SJSA1 (cell line): Measurements from ENCODE around the gene NUTM2A. TPM values are rescaled to one million over a fixed set of nuclear protein-coding genes. Genes with fewer than 3 reads are reported as not detected.
"Not testable (repeated sequence)": the region's sequence is repeated elsewhere in the genome, so short reads cannot be mapped to it uniquely, and the experiment has no call there.

Experiments
- DNase-seq, 2 experiments: peaks; one replicate each; pipeline ENCODE4 v3.0.0-alpha.2; 2015 to 2020; ENCODE audit warnings: low spot score in 2 of 2, low read depth in 1 of 2
- H3K27ac ChIP-seq: fragments of 250-450 bp; sonication (Bioruptor Pico); 2 replicates; pipeline ENCODE4 v1.5.1; 2020; ENCODE audit warnings: mild to moderate bottlenecking, moderate library complexity
- H3K27me3 ChIP-seq: fragments of 250-450 bp; sonication (Bioruptor Pico); replicated peaks from 2 replicates; pipeline ENCODE4 v1.5.1; 2020; ENCODE audit warnings: mild to moderate bottlenecking, moderate library complexity
- H3K36me3 ChIP-seq: fragments of 250-450 bp; sonication (Bioruptor Pico); 2 replicates; pipeline ENCODE4 v1.5.1; 2020; ENCODE audit warnings: mild to moderate bottlenecking
- H3K4me1 ChIP-seq: fragments of 250-450 bp; sonication (Bioruptor Pico); replicated peaks from 2 replicates; pipeline ENCODE4 v1.6.1; 2021; ENCODE audit warnings: mild to moderate bottlenecking
- H3K4me3 ChIP-seq: fragments of 250-450 bp; sonication (Bioruptor Pico); 2 replicates; pipeline ENCODE4 v1.5.1; 2020; ENCODE audit warnings: mild to moderate bottlenecking
- H3K9me3 ChIP-seq: fragments of 250-450 bp; sonication (Bioruptor Pico); replicated peaks from 2 replicates; pipeline ENCODE4 v1.5.1; 2020; ENCODE audit warnings: mild to moderate bottlenecking
- total RNA-seq: library from RNA; depleted of rRNA; stranded (reverse); fragments of >200 nt; shearing (Covaris generic); gene quantifications from 2 replicates; pipeline ENCODE4 v1.2.3, GENCODE V29; 2014; rRNA removed

NUTM2A gene
- total RNA-seq, 1 experiment from 2014 or later, result 1.1 TPM

DNA sequence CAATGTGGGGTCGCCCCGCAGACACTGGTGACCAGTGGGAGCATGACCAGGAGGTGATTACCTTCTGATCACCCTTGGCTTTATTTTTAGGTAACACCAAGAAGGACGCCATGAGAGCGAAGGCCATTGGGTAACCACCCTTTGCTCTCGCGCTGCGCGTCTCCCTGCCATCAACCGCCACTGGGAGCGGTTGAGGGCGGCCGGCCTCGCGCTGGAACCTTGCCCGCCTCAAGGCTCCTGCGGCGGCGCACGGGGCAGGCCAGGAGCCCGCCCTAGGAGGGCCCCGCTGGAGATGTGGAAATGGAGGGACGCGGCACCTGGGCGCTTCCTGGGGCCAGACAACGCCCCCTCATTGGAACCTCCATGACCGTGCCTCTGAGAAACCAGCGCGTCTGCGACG lies 2.5 kb upstream of the NUTM2A start:
- H3K27ac ChIP-seq, H3K4me1 ChIP-seq, H3K27me3 ChIP-seq, DNase-seq, H3K4me3 ChIP-seq, H3K36me3 ChIP-seq, H3K9me3 ChIP-seq: not testable (repeated sequence)

DNA sequence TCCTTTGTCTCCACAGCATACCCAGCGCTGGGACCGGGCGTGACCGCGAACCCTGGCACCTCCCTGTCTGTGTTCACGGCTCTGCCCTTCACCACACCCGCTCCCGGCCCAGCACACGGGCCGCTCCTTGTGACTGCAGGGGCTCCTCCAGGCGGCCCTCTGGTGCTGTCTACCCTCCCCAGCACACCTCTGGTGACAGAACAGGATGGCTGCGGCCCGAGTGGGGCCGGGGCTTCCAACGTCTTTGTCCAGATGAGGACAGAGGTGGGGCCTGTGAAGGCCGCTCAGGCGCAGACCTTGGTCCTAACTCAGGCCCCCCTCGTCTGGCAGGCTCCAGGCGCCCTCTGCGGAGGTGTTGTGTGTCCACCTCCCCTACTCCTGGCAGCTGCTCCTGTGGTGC lies 3.0 kb downstream of the NUTM2A start:
- not testable (repeated sequence) for H3K27ac ChIP-seq, H3K9me3 ChIP-seq, H3K4me3 ChIP-seq, H3K36me3 ChIP-seq, H3K27me3 ChIP-seq, DNase-seq, H3K4me1 ChIP-seq

DNA sequence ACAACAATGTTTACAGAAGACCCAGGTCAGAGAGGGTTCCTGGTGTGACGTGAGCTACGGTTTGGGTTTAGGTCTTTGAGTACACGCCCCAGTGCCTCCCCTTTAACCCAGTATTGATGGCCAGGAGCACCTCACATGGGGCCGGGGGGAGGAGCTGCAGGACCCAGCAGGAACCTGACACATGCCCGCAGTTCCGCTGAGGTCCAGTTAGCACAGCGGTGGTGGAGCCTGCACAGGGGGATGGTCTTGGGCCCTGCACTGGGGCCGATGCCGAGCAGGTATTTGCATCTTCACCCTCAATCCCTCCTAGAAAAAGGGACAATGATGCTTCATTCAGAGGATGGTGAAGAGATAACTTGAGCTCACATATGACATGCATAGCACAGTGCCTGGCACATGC lies 4.0 kb downstream of the NUTM2A start:
- H3K36me3 ChIP-seq, H3K9me3 ChIP-seq, H3K4me1 ChIP-seq, H3K4me3 ChIP-seq, H3K27me3 ChIP-seq, DNase-seq, H3K27ac ChIP-seq: not testable (repeated sequence)

DNA sequence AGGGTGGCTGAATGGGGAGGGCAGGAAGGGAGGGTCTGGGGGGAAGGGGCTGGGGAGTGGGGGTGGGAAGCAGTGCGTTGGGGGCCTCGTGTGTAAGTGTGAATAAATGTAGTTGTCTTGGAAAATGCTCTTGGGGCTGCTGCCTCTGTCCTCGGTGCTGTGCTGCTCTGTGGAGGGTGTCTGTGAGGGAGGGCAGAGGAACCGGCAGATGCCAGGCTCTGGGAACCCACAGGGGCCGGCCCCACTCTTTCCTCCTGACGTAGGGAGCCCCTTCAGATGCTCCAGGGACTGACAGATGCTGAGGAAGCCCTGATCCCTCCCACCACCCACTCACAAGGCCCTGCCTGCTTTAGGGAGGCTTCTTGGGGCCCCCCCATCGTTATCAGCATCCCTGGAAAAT lies 9.6 kb downstream of the NUTM2A start:
- H3K4me3 ChIP-seq, H3K9me3 ChIP-seq, H3K27ac ChIP-seq, DNase-seq, H3K4me1 ChIP-seq, H3K27me3 ChIP-seq, H3K36me3 ChIP-seq: not testable (repeated sequence)

DNA sequence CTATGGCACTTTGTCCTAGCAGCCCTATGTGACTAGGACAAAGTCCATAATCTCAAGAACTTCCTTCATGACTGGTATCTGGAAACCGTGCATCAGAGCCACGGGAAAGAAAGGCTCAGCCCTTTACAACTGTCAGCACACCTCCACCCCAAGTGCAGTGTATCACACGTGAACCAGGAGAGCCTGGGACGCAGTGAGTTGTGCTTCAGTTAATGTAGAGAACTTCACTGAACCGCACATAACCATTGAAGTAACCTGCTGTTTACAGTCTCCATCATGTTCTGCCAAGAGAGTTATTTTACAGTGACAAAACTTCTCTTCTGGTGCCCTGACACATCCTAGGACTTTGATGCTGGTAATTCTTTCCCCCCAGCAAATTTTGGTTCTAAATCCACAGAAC lies 12.0 kb downstream of the NUTM2A start:
- not testable (repeated sequence) for H3K27ac ChIP-seq, H3K9me3 ChIP-seq, H3K27me3 ChIP-seq, H3K36me3 ChIP-seq, DNase-seq, H3K4me3 ChIP-seq, H3K4me1 ChIP-seq

DNA sequence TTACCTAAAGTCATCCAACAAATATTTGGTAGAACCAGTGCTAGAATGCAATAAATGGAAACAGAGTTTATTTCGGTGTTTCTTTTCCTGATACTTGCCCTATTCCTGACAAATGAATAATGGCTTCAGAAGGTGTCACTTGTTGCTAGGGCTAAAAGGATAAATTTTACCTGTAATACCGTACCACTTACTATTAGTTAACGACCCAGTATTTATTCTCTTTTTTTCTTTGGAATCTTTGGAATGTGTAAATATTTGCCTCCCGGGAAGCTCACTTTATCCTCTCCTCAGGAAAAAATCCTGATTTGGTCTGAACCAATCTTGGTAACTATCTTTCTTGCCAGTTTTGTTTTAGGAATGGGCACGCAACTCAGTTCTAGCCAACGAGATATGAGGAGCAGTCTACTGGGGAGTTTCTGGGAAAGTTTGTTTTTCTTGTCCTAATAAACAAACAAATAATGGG lies 14.1 kb downstream of the NUTM2A start:
- H3K9me3 ChIP-seq, H3K36me3 ChIP-seq, H3K4me1 ChIP-seq, H3K27ac ChIP-seq, H3K4me3 ChIP-seq, H3K27me3 ChIP-seq: not testable (repeated sequence)
- peak in 1 of 2 experiments; percentile 35 for DNase-seq

DNA sequence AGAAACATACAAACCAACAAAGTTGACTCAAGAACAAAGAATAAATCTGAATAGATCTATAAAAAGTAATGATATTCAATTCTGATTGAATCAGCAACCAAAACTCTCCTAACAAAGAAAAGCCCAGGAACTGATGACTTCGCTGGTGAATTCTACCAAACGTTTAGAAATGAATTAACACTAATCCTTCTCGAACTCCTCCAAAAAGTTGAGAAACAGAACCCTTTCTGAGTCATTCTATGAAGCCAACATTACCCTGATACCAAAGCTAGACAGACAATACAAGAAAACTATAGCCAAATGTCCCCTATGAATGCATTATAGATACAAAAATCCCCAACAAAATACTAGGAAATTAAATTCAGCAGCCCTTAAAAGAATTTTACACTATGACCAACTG lies 16.9 kb downstream of the NUTM2A start:
- not testable (repeated sequence) for H3K4me3 ChIP-seq

DNA sequence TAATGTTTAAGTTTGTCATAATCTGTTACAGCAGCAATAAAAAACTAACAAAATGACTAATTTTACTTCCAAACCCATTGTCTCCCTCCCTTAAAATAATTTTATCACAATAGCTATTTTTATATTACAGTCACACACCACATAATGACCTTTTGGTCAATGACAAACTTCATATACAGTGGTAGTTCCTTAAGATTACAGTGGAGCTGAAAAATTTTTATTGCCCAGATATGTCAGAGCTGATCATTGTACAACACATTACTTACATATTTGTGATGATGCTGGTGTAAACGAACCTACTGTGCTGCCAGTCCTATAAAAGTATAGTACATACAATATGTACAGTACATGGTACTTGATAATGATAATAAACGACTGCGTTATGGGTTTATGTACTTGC lies 22.1 kb downstream of the NUTM2A start:
- H3K36me3 ChIP-seq, DNase-seq, H3K4me3 ChIP-seq, H3K27me3 ChIP-seq, H3K9me3 ChIP-seq, H3K4me1 ChIP-seq, H3K27ac ChIP-seq: not testable (repeated sequence)

More for the DNA sequence above, 16.9 kb downstream of the NUTM2A start:
- H3K36me3 ChIP-seq, H3K9me3 ChIP-seq, DNase-seq, H3K4me1 ChIP-seq, H3K27me3 ChIP-seq, H3K27ac ChIP-seq: not testable (repeated sequence)

DNA sequence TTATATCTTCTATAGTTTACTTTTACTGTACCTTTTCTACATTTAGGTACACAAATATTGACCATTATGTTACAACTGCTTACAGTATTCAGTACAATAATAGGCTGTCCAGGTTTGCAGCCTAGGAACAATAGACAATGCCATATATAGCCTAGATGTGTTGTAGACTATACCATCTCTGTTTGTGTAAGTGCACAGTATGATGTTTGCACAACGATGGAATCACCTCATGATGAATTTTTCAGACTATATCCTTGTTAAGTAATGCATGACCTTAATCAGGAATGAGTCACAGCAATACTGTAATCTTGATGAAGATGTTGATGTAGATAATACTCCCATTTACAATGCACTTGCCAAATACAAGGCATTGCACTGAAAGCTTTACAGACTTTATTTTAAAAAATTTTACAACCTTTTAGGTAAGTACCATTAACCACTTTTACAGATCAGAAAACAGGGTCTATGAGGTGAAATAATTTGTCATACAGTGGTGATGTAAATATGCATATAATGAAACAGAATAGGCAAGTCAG lies 23.6 kb downstream of the NUTM2A start:
- not testable (repeated sequence) for H3K36me3 ChIP-seq, H3K4me3 ChIP-seq, H3K9me3 ChIP-seq, DNase-seq, H3K27ac ChIP-seq, H3K27me3 ChIP-seq, H3K4me1 ChIP-seq

DNA sequence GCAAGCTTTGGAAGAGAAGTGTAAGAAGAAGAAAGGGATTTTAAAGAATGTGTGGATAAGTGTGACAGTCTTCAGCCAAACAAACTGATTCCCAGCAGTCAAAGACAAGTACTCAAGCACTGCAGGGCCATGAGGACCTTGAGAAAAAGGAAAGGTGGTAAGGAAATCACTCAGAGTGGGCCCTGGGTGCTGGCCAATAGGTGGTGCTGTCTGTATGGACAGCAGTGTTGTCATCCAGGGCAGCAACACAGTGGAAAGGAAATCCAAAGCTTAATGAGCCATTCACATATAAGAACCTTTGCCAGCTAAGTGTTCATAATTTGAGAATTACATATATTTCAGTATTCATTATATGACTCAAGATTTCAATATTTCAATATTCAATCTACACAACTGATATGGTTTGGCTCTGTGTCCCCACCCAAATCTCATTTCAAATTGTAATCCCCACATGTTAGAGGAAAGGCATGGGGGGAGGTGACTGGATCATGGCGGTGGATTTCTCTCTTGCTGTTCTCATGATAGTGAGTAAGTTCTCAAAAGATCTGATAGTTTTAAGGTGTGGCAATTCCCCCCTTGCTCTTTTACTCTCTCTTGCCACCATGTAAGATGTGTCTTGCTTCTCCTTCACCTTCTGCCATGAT lies 55.6 kb downstream of the NUTM2A start:
- H3K27me3 ChIP-seq, H3K36me3 ChIP-seq, H3K4me3 ChIP-seq, DNase-seq, H3K9me3 ChIP-seq, H3K4me1 ChIP-seq, H3K27ac ChIP-seq: not testable (repeated sequence)

Other genes with a start within 250 kb of the NUTM2A start
- gene FAM25A, start 205.2 kb upstream of the NUTM2A start, total RNA-seq, result not detected in 2 replicates
- 176 and 177 TPM in 2 replicates for gene GLUD1, start 130.6 kb upstream of the NUTM2A start, total RNA-seq
- gene SHLD2, start 130.2 kb upstream of the NUTM2A start, total RNA-seq, result 40.3 and 46.2 TPM in 2 replicates
- 1.4 and 2.0 TPM in 2 replicates for gene NUTM2D, start 132.3 kb downstream of the NUTM2A start, total RNA-seq